ENCODE measurements around the gene CCNG2. TPM values are rescaled to one million over a fixed set of nuclear protein-coding genes. Genes with fewer than 3 reads are reported as not detected.

Gene CCNG2
- total and polyA plus RNA-seq, 10 of the 15 experiments (the other 5 are each of a cell fraction or from before 2014, with no cell fraction given): 1.9 to 70.6 (median 5.9) TPM

DNA sequence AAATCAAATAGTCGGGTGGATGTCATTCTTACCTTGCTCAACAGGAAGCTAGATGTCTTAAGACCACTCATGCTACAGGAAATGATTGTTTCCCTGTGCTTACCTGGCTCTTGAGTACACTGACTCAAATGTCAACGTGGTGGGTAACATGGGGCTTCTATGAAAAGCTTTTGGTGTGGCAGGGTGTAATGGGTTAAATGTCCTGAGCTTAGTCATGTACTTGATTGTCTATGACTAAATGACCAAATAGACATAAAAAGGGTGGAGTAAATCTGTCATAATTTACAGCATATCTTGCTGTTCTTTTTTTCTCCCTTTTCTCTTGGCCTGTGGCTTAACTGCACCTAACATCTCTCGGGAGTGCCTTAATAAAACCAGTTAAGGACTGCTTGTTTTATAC is 44.9 kb downstream of the CCNG2 start:
- no peaks in the 10 kb centered on the region for H3K36me3 ChIP-seq (ENCODE audit: control insufficient read depth in 2 of 2, insufficient read depth in 2 of 2, low read length in 1 of 2)
- in situ Hi-C loops (cut with MboI): loop anchor here (10.0 kb wide), 1 partner anchor 687 kb away; no protein-coding TSS in a partner anchor

More for the DNA sequence above, 44.9 kb downstream of the CCNG2 start:
- H2AFZ ChIP-seq (ENCODE audit: control insufficient read depth, low read depth, low read length): no peak overlapping the region
- no peak for DNase-seq (ENCODE audit: low read depth, low spot score)
- no peaks in the 10 kb centered on the region for H3K79me2 ChIP-seq (ENCODE audit: control insufficient read depth, insufficient read depth, low read length)
- no TSS peak for BruUV-seq (replicated peaks)
- ATAC-seq: no peak
- no peak overlapping the region for H3K4me2 ChIP-seq (ENCODE audit: control insufficient read depth, insufficient read depth)
- FAIRE-seq: no peak
- no peak overlapping the region for H3K4me3 ChIP-seq
- no peaks in the 10 kb centered on the region for H4K20me1 ChIP-seq (ENCODE audit: control insufficient read depth, insufficient read depth)
- WGBS (ENCODE audit: insufficient coverage, insufficient replicate concordance, low lambda C conversion rate, missing lambda C conversion rate): 49% methylated on average over 3 of the region's 3 CpGs
- H3K27me3 ChIP-seq (replicated peaks in 1 of 2; ENCODE audit: control insufficient read depth in 2 of 2, insufficient read depth in 2 of 2, low read length in 1 of 2): no peaks in the 10 kb centered on the region
- TF ChIP-seq NR2F1 (conservative IDR thresholded peaks at IDR 0.05) (no peak), PML (IDR thresholded peaks at IDR 0.05; ENCODE audit: low read length) (no peak), ZNF207 (IDR thresholded peaks at IDR 0.05; ENCODE audit: borderline replicate concordance) (no peak), CBFB (IDR thresholded peaks at IDR 0.05; ENCODE audit: low read depth) (no peak), KLF5 (IDR thresholded peaks at IDR 0.05; ENCODE audit: partially characterized antibody) (no peak), HCFC1 (IDR thresholded peaks at IDR 0.05; ENCODE audit: low read length) (no peak), STAT1 (conservative IDR thresholded peaks at IDR 0.05) (no peak), EED (IDR thresholded peaks at IDR 0.05; ENCODE audit: low read depth) (no peak), YBX1 (IDR thresholded peaks at IDR 0.05) (no peak), SIN3A (IDR thresholded peaks at IDR 0.05; ENCODE audit: low read depth, low read length) (no peak), GABPA (IDR thresholded peaks at IDR 0.05; ENCODE audit: low read depth) (no peak), EZH2 (IDR thresholded peaks at IDR 0.05; ENCODE audit: borderline replicate concordance, control insufficient read depth, low read depth, low read length) (no peak), POU2F2 (IDR thresholded peaks at IDR 0.05; ENCODE audit: borderline replicate concordance, low read depth, low read length) (no peak), SMAD1 (IDR thresholded peaks at IDR 0.05; ENCODE audit: low read depth, partially characterized antibody) (no peak), SP1 (IDR thresholded peaks at IDR 0.05; ENCODE audit: low read depth, low read length) (no peak)
- TF ChIP-seq, protein P1, sequence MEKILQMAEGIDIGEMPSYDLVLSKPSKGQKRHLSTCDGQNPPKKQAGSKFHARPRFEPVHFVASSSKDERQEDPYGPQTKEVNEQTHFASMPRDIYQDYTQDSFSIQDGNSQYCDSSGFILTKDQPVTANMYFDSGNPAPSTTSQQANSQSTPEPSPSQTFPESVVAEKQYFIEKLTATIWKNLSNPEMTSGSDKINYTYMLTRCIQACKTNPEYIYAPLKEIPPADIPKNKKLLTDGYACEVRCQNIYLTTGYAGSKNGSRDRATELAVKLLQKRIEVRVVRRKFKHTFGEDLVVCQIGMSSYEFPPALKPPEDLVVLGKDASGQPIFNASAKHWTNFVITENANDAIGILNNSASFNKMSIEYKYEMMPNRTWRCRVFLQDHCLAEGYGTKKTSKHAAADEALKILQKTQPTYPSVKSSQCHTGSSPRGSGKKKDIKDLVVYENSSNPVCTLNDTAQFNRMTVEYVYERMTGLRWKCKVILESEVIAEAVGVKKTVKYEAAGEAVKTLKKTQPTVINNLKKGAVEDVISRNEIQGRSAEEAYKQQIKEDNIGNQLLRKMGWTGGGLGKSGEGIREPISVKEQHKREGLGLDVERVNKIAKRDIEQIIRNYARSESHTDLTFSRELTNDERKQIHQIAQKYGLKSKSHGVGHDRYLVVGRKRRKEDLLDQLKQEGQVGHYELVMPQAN (conservative IDR thresholded peaks at IDR 0.05): no peak
- TF ChIP-seq, protein P2, sequence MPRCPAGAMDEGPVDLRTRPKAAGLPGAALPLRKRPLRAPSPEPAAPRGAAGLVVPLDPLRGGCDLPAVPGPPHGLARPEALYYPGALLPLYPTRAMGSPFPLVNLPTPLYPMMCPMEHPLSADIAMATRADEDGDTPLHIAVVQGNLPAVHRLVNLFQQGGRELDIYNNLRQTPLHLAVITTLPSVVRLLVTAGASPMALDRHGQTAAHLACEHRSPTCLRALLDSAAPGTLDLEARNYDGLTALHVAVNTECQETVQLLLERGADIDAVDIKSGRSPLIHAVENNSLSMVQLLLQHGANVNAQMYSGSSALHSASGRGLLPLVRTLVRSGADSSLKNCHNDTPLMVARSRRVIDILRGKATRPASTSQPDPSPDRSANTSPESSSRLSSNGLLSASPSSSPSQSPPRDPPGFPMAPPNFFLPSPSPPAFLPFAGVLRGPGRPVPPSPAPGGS (IDR thresholded peaks at IDR 0.05; ENCODE audit: borderline replicate concordance, insufficient read depth, low read depth, low read length, poor library complexity, severe bottlenecking): no peak
- peaks cover 7% of the 10 kb centered on the region for H3K4me1 ChIP-seq (ENCODE audit: control insufficient read depth, insufficient read depth, low read length)
- H3K9me3 ChIP-seq (replicated peaks; ENCODE audit: control insufficient read depth, insufficient read depth, low read length): no peaks in the 10 kb centered on the region
- POLR2A ChIA-PET: interaction anchor here (0.6 to 2.2 kb wide), 3 partner anchors 8 to 541 kb away, joined by 3 to 10 read pairs (median 7); no protein-coding TSS in a partner anchor
- H3K27ac ChIP-seq (ENCODE audit: control insufficient read depth, insufficient read depth): no peak overlapping the region
- RAD21 ChIA-PET (ENCODE audit: unreplicated experiment): interaction anchor here (0.9 to 9.4 kb wide), 10 partner anchors 7 to 155 kb away, joined by 3 to 229 read pairs (median 22); partner anchors contain the start of gene CCNG2
- CTCF ChIA-PET: interaction anchor here (0.8 to 16.8 kb wide), 14 partner anchors 7 to 152 kb away, joined by 3 to 535 read pairs (median 34); no protein-coding TSS in a partner anchor
- no peak overlapping the region for H3K9ac ChIP-seq (ENCODE audit: control insufficient read depth, insufficient read depth, low read length)
- SMC1A ChIA-PET (ENCODE audit: uncharacterized antibody, unreplicated experiment): interaction anchor here (0.9 to 12.8 kb wide), 15 partner anchors 9 to 159 kb away, joined by 3 to 286 read pairs (median 14); partner anchors contain the start of gene CCNG2
- intact Hi-C loops (cut with micrococcal nuclease; ENCODE audit: unreplicated experiment): loop anchor here (2.0 to 5.0 kb wide), 2 partner anchors 43 to 690 kb away; no protein-coding TSS in a partner anchor

All from GM12878 (cell line).